GM19023 (cell line): Measurements from ENCODE around the gene COG8.

ENCODE experiments used
- ATAC-seq: cut with Tn5 transposase; IDR thresholded peaks from one replicate; pipeline ENCODE4 v1.9.1; 2021; ENCODE audit warnings: mild to moderate bottlenecking, moderate library complexity; ENCODE audit not compliant: unreplicated experiment

Gene COG8

DNA sequence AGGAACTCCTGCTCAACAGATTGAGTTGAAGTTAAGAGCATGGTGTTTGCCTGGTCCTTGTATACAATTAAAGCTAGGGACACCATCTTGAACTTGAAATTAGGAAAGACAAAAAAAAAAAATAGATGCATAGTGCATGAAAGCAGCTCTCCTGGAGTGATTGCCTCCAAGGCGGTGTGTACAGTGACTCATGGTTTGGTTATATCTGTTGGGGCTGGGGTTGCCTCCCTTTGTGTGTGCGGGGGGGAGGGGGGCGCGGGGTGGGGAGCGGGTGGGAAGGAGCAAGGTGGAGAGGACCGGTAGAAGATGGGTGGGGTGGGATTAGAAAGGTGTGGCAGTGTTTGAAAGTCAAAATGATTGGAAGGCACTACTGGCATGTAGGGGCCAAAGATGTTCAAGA, 8.9 kb upstream of the COG8 start:
- no peak for ATAC-seq

GRCh38 chr16:69346683-69347082, 7.3 kb upstream of the COG8 start:
- ATAC-seq: no peak

DNA sequence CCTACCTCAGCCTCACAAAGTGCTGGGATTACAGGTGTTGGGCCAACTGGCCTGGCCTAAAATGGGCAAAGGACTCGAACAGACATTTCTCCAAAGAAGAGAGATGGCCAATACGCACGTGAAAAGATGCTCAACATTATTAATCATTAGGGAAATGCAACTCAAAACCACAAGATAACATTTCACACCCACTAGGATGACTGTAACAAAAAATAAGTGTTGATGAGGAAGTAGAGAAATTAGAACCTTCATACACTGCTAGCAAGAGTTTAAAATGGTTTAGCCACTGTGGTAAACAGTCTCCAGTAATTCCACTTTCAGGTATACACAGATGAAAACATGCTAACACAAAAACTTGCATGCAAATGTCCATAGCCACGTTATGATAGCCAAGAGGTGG, 6.6 kb upstream of the COG8 start:
- ATAC-seq: no peak

DNA sequence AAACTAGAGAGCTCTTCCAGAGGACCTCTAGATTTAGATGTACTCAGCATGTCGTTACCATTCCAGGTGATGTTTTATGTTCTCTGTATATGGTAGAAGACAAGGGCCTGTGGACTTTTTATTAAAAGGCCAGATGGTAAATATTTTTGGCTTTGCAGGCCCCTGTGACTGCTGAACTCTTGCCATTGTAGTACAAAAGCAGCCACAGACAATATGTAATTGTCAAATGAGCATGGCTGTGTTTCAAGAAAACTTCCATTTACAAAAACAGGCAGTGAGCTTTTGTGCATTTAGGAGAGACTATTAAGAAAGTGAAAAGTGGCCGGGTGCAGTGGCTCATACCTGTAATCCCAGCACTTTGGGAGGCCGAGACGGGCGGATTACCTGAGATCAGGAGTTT, 4.8 kb upstream of the COG8 start:
- ATAC-seq: no peak

DNA sequence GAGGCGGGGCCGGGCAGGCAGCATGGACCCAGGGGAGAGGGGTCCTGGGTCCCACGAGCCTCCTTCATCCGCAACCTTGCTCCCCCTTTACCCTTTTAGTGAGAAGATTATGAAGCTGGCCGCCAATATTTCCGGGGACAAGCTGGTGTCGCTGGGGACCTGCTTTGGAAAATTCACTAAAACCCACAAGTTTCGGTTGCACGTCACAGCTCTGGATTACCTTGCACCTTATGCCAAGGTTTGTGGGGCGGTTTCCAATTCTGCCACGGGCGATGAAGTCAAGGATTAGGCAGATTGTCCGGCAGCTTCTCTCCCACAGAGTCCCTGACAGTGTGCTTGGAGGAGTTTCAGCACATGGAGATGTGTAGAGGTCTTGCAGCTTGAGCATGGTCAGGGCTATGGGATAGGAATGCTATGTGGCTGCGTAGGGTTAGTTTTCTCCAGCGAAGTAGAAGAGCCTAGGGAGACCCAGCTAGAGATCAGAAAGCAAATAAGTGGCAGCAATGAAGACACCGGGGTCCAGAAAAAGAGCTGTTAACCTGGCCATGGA, 806 bp upstream of the COG8 start:
- ATAC-seq: no peak

GRCh38 chr16:69338557-69339288, 641 bp downstream of the COG8 start:
- ATAC-seq: no peak

- ATAC-seq: no peak
Observed at GRCh38 chr16:69334696-69335095, 4.7 kb downstream of the COG8 start.

- peak; percentile 93 for ATAC-seq
Observed at GRCh38 chr16:69330286-69331109, 8.9 kb downstream of the COG8 start, which contains the start of gene PDF. Gene PDF, minus strand, starts transcription at chr16:69330588. Its CDS starts 18 bp downstream, at chr16:69330570.

- ATAC-seq: peak; percentile 39
Observed at GRCh38 chr16:69329369-69330285, 9.7 kb downstream of the COG8 start.

DNA sequence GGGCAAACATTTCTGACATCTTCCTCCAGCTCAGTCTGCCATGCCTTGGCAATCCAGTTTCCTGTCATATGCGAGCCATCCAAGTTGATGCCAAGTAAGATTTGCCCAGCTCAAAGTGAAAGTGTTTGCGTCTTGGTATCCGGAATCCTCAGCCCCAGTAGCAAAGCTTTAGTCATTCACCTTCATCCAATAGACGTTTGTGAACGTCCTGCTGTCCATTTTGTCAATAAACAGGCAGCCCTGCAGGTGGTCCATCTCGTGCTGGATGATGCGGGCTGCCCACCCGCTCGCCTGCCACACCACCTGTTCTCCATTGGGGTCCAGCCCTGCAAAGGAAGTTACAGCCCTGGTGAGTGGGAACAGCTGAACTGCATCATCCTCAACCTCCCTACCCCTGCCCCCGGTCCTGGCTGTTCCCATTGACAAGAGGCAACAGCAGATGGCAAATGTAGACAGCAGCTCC, 10.5 kb downstream of the COG8 start:
- ATAC-seq: no peak

DNA sequence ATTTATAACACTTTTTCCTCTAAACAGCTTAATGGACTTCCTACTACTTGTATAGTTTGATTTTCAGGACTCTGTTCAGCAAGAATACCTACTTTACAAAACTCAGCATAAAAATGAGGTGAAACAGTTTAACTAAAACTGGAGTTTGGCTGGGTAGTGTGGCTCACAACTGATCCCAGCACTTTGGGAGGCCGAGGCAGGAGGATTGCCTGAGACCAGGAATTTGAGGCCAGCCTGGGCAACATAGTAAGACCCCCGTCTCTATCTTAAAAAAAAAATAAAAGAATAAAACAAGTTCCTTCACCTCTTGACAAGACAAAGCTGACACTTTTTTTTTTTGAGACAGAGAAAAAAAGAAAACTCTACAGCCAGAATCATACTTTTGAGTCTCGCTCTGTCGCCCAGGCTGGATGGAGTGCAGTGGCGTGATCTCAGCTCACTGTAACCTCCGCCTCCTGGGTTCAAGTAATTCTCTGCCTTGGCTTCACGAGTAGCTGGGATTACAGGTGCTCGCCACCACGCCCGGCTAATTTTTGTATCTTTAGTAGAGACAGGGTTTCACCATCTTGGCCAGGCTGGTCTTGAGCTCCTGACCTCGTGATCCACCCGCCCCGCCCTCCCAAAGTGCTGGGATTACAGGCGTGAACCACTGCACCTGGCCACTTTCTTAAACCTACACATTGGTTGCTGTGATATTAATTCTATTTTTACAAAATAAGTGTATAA, 11.6 kb downstream of the COG8 start:
- ATAC-seq: no peak

DNA sequence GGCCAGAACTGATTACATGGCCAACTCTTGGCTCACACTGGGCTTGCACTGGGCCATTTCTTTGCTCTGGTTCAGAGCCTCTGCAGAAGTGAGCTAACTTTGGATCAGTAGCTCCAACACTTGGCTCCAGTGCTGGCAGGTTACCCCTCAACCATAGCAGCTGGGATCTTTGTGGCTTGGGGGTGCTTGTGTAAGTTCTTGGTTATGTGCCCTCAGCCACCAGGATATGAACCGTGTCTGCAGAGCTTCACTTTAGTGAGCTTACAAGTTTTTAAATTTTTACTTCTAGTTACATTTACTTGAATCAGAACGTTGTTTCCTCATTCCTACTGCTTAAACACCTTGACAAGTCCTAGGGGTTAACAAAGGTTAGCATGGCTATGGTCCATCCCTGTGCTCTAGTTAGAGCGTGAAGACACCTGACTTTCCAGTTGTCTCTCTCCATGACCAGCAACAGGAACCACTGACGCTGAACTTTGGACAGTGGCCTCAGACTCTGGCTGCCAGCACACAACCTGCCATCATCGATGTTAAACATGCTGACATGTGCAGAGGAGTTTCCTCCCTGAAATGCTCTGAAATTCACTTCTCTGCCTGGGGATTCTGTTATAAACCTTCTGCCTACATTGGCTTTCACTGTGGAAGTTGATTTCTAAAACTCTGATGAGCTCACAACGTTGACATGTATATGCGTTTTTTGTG, 13.0 kb downstream of the COG8 start:
- ATAC-seq: no peak

GRCh38 chr16:69325784-69326171, 13.6 kb downstream of the COG8 start:
- no peak for ATAC-seq

- ATAC-seq: no peak
Observed at GRCh38 chr16:69324585-69325253, 14.6 kb downstream of the COG8 start.

DNA sequence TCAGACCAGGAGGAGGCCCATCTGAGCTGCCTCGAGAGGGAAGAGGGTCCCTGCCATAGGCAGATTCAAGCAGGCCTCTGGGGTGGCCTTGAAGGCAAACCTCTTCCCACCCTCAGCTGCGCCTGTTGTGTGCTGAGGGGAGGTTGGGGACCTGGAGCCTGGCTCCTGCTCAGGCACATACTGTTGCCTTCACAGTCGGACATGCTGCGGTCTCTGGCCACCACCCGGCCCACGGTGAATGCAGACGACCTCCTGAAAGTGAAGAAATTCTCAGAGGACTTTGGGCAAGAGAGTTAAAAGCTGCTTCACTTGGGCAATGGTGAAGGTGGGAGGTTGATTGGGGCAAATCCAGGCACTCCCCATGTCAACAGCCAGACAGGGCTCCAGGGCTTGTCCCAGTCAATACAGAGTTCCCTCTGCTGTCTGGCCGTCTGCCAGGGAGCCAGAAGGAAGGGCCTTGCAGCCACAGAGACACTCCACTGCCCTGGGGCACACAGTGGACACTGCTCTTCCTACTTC, 15.3 kb downstream of the COG8 start:
- no peak for ATAC-seq

DNA sequence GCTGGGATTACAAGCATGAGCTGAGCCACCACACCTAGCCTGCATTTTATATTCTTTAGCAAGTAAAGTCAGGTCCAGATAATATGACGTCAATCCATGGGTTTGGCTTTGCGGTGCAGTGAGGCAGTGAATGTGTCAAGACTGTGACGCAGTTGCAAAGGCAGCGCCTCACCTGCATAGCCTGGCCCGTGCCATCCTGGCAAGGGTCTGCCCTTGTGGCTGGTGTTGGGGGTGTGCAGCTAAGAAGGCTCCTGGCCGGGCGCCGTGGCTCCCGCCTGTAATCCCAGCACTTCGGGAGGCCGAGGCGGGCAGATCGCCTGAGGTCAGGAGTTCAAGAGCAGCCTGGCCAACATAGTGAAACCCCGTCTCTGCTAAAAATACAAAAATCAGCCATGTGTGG, 15.9 kb downstream of the COG8 start:
- no peak for ATAC-seq

DNA sequence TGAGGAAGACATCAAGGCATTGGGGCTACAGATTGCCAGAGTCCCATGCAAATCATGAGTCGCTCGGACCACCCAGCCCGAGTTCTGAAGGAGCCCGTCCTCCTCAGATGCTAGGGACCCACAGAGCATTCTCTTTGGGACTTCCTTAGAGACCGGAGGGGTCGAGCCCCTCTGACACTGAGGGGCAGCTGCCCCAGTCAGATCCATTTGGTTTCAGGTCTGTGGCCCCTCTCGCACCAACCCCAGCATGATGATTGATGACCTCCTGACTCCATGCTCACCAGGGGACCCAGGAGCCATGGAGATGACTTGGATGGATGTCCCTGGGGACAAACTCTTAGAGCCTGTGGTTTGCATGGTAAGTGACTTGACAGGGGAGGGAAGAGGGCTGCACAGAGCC, 17.0 kb downstream of the COG8 start:
- ATAC-seq: no peak

DNA sequence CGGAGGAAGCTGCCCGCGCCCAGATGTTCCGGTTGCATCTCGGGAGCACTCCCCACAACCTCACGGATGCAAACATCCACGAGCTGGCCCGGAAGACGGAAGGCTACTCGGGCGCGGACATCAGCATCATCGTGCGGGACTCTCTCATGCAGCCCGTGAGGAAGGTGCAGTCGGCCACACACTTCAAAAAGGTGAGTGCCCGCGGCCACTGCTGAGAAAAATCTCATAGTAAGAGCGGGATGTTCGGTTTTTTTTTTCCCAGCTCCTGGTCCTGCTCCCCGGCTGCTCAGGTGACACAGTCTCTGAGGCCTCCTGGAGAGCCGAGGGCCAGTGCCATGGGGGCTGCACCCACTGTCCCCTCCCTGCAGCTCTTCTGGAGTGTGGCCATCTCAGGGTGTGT, 18.3 kb downstream of the COG8 start:
- no peak for ATAC-seq

DNA sequence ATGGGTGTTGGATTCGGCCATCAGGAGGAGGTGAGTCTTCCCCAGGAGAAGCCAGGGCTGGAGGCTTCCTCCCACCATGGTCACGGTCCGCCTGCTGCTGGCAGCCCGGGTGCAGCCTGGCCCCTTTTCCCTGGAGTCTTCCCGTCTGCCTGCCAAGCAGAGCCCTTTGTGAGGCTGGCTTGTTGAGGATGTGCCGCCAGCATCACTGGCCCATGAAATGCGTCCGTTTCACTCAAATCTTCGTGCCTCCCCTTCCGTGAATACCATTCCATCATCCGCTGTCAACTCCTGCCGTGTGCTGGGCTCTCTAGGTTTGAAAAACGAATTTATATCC, 18.7 kb downstream of the COG8 start:
- no peak for ATAC-seq
